GM18502 (cell line): ENCODE results near the gene ARIH1.
"Not testable (repeated sequence)": the region's sequence is repeated elsewhere in the genome, so short reads cannot be mapped to it uniquely, and the experiment has no call there.

Source experiments
- ATAC-seq: cut with Tn5 transposase; IDR thresholded peaks from one replicate; pipeline ENCODE4 v1.9.1; 2021; ENCODE audit warnings: mild to moderate bottlenecking; ENCODE audit not compliant: unreplicated experiment, poor library complexity

The ARIH1 gene, protein sequence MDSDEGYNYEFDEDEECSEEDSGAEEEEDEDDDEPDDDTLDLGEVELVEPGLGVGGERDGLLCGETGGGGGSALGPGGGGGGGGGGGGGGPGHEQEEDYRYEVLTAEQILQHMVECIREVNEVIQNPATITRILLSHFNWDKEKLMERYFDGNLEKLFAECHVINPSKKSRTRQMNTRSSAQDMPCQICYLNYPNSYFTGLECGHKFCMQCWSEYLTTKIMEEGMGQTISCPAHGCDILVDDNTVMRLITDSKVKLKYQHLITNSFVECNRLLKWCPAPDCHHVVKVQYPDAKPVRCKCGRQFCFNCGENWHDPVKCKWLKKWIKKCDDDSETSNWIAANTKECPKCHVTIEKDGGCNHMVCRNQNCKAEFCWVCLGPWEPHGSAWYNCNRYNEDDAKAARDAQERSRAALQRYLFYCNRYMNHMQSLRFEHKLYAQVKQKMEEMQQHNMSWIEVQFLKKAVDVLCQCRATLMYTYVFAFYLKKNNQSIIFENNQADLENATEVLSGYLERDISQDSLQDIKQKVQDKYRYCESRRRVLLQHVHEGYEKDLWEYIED

GRCh38 chr15:72473614-72474465, at the start of gene ARIH1:
TSS of gene ARIH1 (plus strand) at chr15:72474330. CDS start at chr15:72474640, 310 bp downstream.
- peak; percentile 87 for ATAC-seq

GRCh38 chr15:72426753-72427152, 47.4 kb upstream of the ARIH1 start:
- ATAC-seq, result no peak

- no peak for ATAC-seq
Observed at GRCh38 chr15:72437650-72438316, 36.3 kb upstream of the ARIH1 start.

DNA sequence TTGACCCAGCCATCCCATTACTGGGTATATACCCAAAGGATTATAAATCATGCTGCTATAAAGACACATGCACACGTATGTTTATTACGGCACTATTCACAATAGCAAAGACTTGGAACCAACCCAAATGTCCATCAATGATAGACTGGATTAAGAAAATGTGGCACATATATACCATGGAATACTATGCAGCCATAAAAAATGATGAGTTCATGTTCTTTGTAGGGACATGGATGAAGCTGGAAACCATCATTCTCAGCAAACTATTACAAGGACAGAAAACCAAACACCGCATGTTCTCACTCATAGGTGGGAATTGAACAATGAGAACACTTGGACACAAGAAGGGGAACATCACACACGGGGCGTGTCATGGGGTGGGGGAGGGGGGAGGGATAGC, 31.3 kb upstream of the ARIH1 start:
- ATAC-seq, result not testable (repeated sequence)

DNA sequence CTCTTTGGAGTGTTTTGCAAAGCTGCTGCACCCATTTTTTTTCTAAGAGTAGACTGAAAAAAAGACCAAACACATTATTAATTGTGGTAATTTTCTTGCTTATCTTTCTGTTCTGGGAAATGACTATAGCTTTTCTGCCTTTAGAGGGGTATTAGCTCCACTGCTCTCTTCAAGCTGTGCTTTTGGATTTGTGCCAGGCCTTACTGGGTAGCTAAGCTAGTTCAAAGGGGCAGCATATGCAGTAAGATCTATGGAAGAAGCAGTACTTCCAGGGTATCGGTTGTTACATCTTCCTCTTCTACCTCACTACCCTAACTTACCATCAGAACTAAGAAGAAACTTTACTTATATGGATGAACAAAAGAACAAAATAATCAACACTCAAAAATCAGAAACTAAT, 28.7 kb upstream of the ARIH1 start:
- ATAC-seq, result no peak

- ATAC-seq, result no peak
Observed at GRCh38 chr15:72450805-72451204, 23.3 kb upstream of the ARIH1 start.

GRCh38 chr15:72451224-72451623, 22.9 kb upstream of the ARIH1 start:
- no peak for ATAC-seq

GRCh38 chr15:72456684-72457083, 17.4 kb upstream of the ARIH1 start:
- no peak for ATAC-seq

DNA sequence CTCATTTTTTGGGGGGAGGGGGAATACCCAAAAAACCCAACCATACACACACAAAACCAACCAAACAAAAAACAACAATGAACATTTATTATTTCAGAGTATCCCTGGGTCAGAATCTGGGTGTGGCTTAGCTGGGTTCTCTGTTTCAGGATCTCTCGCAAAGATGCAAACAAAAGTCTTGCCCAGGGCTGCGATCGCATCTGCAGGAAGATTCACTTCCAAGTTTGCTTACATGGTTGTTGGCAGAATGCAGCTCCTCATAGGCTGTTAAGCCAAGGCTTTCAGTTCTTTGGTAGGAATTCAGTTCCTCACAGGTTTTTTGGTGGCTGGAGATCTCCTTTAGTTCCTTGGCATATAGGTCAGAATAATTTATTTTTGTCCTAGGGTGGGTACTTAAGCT, 13.7 kb upstream of the ARIH1 start:
- no peak for ATAC-seq

DNA sequence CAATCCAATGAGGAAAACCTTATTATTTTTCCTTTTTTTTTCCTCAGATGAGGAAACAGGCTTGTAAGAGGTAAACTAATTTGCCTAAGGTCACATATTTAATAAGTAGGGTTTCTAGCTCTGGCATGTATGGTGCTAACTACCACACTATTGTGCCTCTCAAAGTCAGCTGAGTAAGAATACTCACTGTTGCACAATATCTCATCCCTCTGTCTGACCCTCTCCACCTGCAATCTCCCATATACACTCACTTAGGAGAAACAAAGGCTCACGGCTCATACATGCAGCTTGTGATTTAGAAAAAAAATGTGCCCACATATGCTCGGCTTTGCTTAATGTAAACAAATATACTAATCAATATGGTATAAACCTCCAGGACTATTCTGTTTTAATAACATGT, 10.4 kb upstream of the ARIH1 start:
- no peak for ATAC-seq

- no peak for ATAC-seq
Observed at GRCh38 chr15:72464251-72464650, 9.9 kb upstream of the ARIH1 start.

DNA sequence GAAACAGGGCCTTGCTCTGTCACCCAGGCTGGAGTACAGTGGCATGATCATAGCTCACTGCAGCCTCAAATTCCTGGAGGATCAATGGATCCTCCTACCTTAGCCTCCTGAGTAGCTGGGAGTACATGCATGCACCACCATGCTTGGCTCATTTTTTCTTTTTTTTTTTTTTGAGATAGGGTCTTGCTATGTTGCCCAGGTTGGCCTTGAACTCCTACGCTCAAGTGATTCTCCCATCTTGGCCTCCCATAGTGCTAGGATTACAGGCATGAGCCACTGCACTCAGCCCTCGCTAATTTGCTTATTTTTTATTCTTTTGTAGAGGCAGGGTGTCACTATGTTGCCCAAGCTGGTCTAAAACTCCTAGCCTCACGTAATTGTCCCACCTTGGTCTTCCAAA, 6.0 kb upstream of the ARIH1 start:
- ATAC-seq, result no peak

DNA sequence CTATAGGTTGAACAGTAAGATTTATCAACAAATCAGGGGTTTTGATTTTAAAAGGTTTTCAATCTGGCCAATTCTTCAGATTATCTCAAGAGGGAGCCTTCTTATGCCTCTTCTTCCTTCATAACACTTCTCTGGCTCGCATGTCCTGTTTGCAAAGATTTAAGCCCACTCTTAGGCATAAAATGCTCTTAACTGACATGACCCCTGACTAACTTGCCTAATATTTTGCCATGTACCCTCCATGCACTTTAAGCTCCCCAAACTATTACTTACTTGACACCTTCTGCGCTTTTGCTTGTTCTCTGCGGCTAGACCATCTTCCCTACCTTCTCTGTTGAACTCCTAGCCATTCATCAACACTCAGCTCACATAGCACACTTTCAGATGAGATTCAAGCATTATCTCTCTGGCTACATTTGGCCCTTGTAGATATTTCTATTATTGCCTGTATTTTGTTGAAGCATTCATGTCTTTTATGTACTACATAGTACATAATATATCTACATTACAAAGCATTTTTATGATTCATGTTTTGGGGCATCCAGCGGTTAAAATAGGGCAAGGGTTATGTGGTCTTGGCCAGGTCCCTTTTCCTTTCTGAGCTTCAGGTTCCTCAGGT, 1.0 kb upstream of the ARIH1 start:
- no peak for ATAC-seq

DNA sequence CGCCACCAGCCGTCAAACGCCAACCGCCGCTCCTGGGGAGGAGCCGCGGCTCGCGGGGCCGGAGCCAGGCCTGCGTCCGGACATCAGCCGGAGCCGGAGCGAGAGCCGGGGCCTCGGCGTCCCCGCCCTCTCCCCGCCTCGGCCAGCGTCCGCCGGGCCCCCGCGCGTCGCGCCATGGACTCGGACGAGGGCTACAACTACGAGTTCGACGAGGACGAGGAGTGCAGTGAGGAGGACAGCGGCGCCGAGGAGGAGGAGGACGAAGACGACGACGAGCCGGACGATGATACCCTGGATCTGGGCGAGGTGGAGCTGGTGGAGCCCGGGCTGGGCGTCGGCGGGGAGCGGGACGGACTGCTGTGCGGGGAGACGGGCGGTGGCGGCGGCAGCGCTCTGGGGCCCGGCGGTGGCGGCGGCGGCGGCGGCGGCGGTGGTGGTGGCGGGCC, 359 bp downstream of the ARIH1 start:
- peak; percentile 33 for ATAC-seq

- ATAC-seq, result peak; percentile 47
Observed at GRCh38 chr15:72474912-72475628, 940 bp downstream of the ARIH1 start.

DNA sequence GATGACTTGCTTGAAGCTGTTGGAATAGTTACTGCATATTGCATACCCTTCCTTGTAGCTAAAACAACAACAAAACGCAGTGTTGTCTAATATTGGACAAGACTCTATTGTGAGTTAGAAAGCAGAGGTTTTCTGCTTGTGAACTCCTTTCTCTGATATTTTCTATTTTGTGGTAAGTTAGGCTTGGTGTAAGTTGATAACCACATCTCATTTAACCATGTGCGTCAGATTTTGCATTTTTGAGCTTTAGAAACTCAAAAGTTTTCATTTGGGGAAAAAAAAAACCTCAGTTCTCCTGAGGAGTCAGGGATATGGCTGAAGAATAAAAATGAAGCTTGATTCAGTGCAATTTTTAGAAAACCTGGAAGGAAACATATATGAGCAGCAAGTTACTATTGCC, 1.5 kb downstream of the ARIH1 start:
- no peak for ATAC-seq

DNA sequence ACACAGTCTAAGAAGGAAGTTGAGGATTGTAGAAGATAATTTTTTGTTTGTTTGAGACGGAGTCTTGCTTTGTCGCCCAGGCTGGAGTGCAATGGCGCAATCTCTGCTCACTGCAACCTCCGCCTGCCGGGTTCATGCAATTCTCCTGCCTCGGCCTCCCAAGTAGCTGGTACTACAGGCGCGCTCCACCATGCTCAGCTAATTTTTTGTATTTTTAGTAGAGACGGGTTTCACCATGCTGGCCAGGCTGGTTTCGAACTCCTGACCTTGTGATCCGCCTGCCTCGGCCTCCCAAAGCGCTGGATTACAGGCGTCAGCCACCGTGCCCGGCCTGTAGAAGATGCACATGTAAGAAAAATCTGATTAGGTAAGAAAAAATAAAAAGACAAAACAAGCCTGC, 2.2 kb downstream of the ARIH1 start:
- ATAC-seq, result not testable (repeated sequence)

- ATAC-seq, result no peak
Observed at GRCh38 chr15:72481015-72481659, 7.0 kb downstream of the ARIH1 start.

DNA sequence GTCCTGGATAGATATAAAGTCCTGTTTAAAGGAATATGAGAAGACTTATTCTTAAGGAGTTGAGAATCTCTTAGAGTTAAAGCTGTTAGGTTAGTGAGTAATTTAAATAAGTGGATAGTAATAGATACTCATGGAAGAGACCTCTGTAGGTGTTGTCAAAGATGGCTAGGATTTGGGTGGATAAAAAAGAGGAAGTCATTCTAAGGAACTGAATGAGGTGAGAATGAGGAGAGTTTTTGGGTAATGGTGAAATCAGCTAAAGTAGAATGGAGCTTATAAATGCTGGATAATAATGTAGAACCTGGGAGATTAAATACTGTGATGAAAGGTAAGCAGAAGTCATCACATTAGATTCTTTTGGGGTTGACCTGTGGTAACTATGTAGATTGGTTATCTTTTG, 8.1 kb downstream of the ARIH1 start:
- ATAC-seq, result no peak
